H1 (cell line): ENCODE measurements around the gene UTP3. TPM values are rescaled to one million over a fixed set of nuclear protein-coding genes. Genes with fewer than 3 reads are reported as not detected.

ENCODE experiments used
- CTCF ChIA-PET: fragments of 300-600 bp; sonication (Branson Sonifier 250); formaldehyde crosslinking; loops from one replicate; lab custom pipeline; 2021; ENCODE audit not compliant: partially characterized antibody; lab: Charles Lee
- POLR2A ChIA-PET: fragments of 300-600 bp; sonication (Branson Sonifier 250); formaldehyde crosslinking; loops from one replicate; lab custom pipeline; 2021; ENCODE audit warnings: inconsistent platforms; ENCODE audit not compliant: partially characterized antibody; lab: Charles Lee
- DNase-seq, 2 experiments: peaks; one replicate each; pipeline versions ENCODE4 v3.0.0 to v3.0.0-alpha.2; 2010 to 2022; ENCODE audit warnings: low spot score in 2 of 2, low read depth in 1 of 2, mixed read lengths in 1 of 2
- FAIRE-seq: peaks from 2 replicates; lab custom pipeline; 2011; peaks lifted over from hg19 to GRCh38; lab: Jason Lieb, UNC
- H2AFZ ChIP-seq: 2 replicates; pipeline ENCODE4 v1.8.1; 2012; ENCODE audit warnings: low read length, inconsistent platforms
- H2AK5ac ChIP-seq: 2 replicates; pipeline ENCODE4 v1.6.1; 2013; ENCODE audit warnings: low read depth, low read length
- H2BK120ac ChIP-seq: replicated peaks from 2 replicates; pipeline ENCODE3; 2013; ENCODE audit warnings: low read depth, low read length, inconsistent platforms
- H2BK12ac ChIP-seq: 2 replicates; pipeline ENCODE4 v1.6.1; 2013; ENCODE audit warnings: low read depth, low read length
- H2BK15ac ChIP-seq: 2 replicates; pipeline ENCODE4 v1.6.1; 2013; ENCODE audit warnings: low read length
- H2BK20ac ChIP-seq: 2 replicates; pipeline ENCODE4 v1.6.1; 2013; ENCODE audit warnings: low read length
- H2BK5ac ChIP-seq: 2 replicates; pipeline ENCODE4 v1.6.1; 2013; ENCODE audit warnings: low read depth, low read length
- H3K14ac ChIP-seq: 2 replicates; pipeline ENCODE4 v1.6.1; 2013; ENCODE audit warnings: inconsistent platforms; ENCODE audit not compliant: insufficient read length
- H3K18ac ChIP-seq: 2 replicates; pipeline ENCODE4 v1.6.1; 2013; ENCODE audit warnings: low read length; ENCODE audit errors: extremely low read depth
- H3K23ac ChIP-seq: 2 replicates; pipeline ENCODE4 v1.6.1; 2013; ENCODE audit warnings: inconsistent platforms; ENCODE audit not compliant: insufficient read length
- H3K23me2 ChIP-seq: 2 replicates; pipeline ENCODE4 v1.6.1; 2013; ENCODE audit warnings: low read depth, low read length
- H3K27ac ChIP-seq: 2 replicates; pipeline ENCODE4 v1.6.1; 2011; ENCODE audit warnings: low read depth, low read length, inconsistent platforms
- H3K27me3 ChIP-seq, 4 experiments: replicated peaks in 1 of 4; 1 replicate in 1 of 4; 2 replicates in 3 of 4; pipeline versions ENCODE4 v1.6.1 to v1.8.1; 2011 to 2013; ENCODE audit warnings: low read length in 3 of 4, mild to moderate bottlenecking in 3 of 4, inconsistent platforms in 2 of 4, mixed read lengths in 2 of 4, moderate library complexity in 1 of 4; ENCODE audit not compliant: control insufficient read depth in 3 of 4, insufficient read depth in 3 of 4; ENCODE audit errors: extremely low read depth in 1 of 4
- H3K36me3 ChIP-seq, 4 experiments: 2 replicates each; pipeline versions ENCODE4 v1.6.1 to v1.8.1; 2011 to 2013; ENCODE audit warnings: mild to moderate bottlenecking in 4 of 4, low read length in 3 of 4, moderate library complexity in 2 of 4, control low read depth in 1 of 4, inconsistent platforms in 1 of 4; ENCODE audit not compliant: insufficient read depth in 4 of 4, control insufficient read depth in 2 of 4
- H3K4ac ChIP-seq: replicated peaks from 2 replicates; pipeline ENCODE3; 2013; ENCODE audit warnings: low read length, low read depth, mixed read lengths, inconsistent platforms; ENCODE audit not compliant: insufficient read length
- H3K4me1 ChIP-seq, 4 experiments: replicated peaks in 1 of 4; 1 replicate in 1 of 4; 2 replicates in 3 of 4; pipeline versions ENCODE4 v1.6.1 to v1.8.1; 2011 to 2013; ENCODE audit warnings: low read length in 3 of 4, inconsistent platforms in 2 of 4, mixed read lengths in 1 of 4; ENCODE audit not compliant: insufficient read depth in 4 of 4, control insufficient read depth in 3 of 4
- H3K4me2 ChIP-seq, 2 experiments: 2 replicates each; pipeline versions ENCODE4 v1.6.1 to v1.8.1; 2011 to 2013; ENCODE audit warnings: low read depth in 2 of 2, low read length in 2 of 2, control low read depth in 1 of 2, inconsistent platforms in 1 of 2, mild to moderate bottlenecking in 1 of 2; ENCODE audit not compliant: insufficient read depth in 1 of 2
- H3K4me3 ChIP-seq, 4 experiments: fragments of 200-600, 300-600 bp in 1 of 4; sonication (generic), shearing (Covaris generic), sonication (Bioruptor Twin) in 1 of 4; 2 replicates each; pipeline versions ENCODE4 v1.5.1 to v1.8.1; 2011 to 2016; ENCODE audit warnings: low read length in 4 of 4, low read depth in 3 of 4, control low read depth in 2 of 4, inconsistent platforms in 2 of 4, mild to moderate bottlenecking in 2 of 4, mixed read lengths in 1 of 4, moderate library complexity in 1 of 4; ENCODE audit not compliant: insufficient read depth in 2 of 4; ENCODE audit errors: extremely low read depth in 1 of 4
- H3K56ac ChIP-seq: replicated peaks from 2 replicates; pipeline ENCODE3; 2013; ENCODE audit warnings: low read depth, mild to moderate bottlenecking, mixed read lengths, low read length, inconsistent platforms; ENCODE audit not compliant: insufficient read length
- H3K79me1 ChIP-seq: 2 replicates; pipeline ENCODE4 v1.6.1; 2013; ENCODE audit warnings: low read depth, low read length, control low read depth
- H3K79me2 ChIP-seq, 2 experiments: 2 replicates each; pipeline versions ENCODE4 v1.6.1 to v1.8.1; 2012 to 2013; ENCODE audit warnings: low read length in 2 of 2, mild to moderate bottlenecking in 2 of 2, inconsistent platforms in 1 of 2; ENCODE audit not compliant: insufficient read depth in 2 of 2, control insufficient read depth in 1 of 2
- H3K9ac ChIP-seq, 4 experiments: replicated peaks in 1 of 4; 1 replicate in 1 of 4; 2 replicates in 3 of 4; pipeline versions ENCODE4 v1.6.1 to v1.8.1; 2011 to 2013; ENCODE audit warnings: low read depth in 3 of 4, low read length in 3 of 4, control low read depth in 2 of 4, mild to moderate bottlenecking in 2 of 4, moderate library complexity in 2 of 4, inconsistent platforms in 1 of 4; ENCODE audit errors: extremely low read depth in 1 of 4
- H3K9me3 ChIP-seq, 2 experiments: 2 replicates each; pipeline versions ENCODE4 v1.6.1 to v1.8.1; 2012 to 2013; ENCODE audit warnings: mild to moderate bottlenecking in 2 of 2, moderate library complexity in 2 of 2, control low read depth in 1 of 2, inconsistent platforms in 1 of 2, low read depth in 1 of 2, low read length in 1 of 2, mixed read lengths in 1 of 2; ENCODE audit not compliant: insufficient read depth in 2 of 2
- H4K20me1 ChIP-seq, 2 experiments: replicated peaks in 1 of 2; 2 replicates each; pipeline versions ENCODE3 to v1.8.1; 2011 to 2013; ENCODE audit warnings: inconsistent platforms in 2 of 2, low read length in 2 of 2, mild to moderate bottlenecking in 1 of 2; ENCODE audit not compliant: insufficient read depth in 2 of 2, control insufficient read depth in 1 of 2
- H4K5ac ChIP-seq: 2 replicates; pipeline ENCODE4 v1.6.1; 2013; ENCODE audit warnings: low read length, low read depth, mixed read lengths, inconsistent platforms; ENCODE audit not compliant: insufficient read length
- H4K8ac ChIP-seq: 2 replicates; pipeline ENCODE4 v1.8.0; 2013; ENCODE audit warnings: mild to moderate bottlenecking, moderate library complexity, low read length, inconsistent platforms; ENCODE audit not compliant: insufficient read depth; ENCODE audit errors: extremely low read depth
- H4K91ac ChIP-seq: replicated peaks from 2 replicates; pipeline ENCODE3; 2013; ENCODE audit warnings: low read length, mixed read lengths, inconsistent platforms; ENCODE audit not compliant: insufficient read length
- ASH2L ChIP-seq: fragments of 200-600, 300-600 bp; sonication (generic); IDR thresholded peaks from one replicate; pipeline ENCODE4 v1.7.1; 2017; ENCODE audit warnings: low read length
- EP300 ChIP-seq, 2 experiments: IDR thresholded peaks; 1 replicate in 1 of 2; 2 replicates in 1 of 2; pipeline ENCODE4 v1.6.1; 2011 to 2012; ENCODE audit warnings: low read depth in 2 of 2, low read length in 2 of 2, mild to moderate bottlenecking in 2 of 2, borderline replicate concordance in 1 of 2, inconsistent platforms in 1 of 2, moderate library complexity in 1 of 2
- FOSL1 ChIP-seq: IDR thresholded peaks from 2 replicates; pipeline ENCODE4 v1.6.1; 2011; ENCODE audit warnings: mild to moderate bottlenecking, low read depth, low read length, moderate library complexity; ENCODE audit not compliant: insufficient read depth
- GABPA ChIP-seq: IDR thresholded peaks from 2 replicates; pipeline ENCODE4 v1.6.1; 2011; ENCODE audit warnings: mild to moderate bottlenecking, low read length, moderate library complexity, borderline replicate concordance; ENCODE audit not compliant: insufficient read depth
- GTF2F1 ChIP-seq: IDR thresholded peaks from 2 replicates; pipeline ENCODE4 v1.6.1; 2012; ENCODE audit warnings: low read depth, low read length, improper control_type of control experiment, borderline replicate concordance
- MAFK ChIP-seq: IDR thresholded peaks from 2 replicates; pipeline ENCODE4 v1.6.1; 2012; ENCODE audit warnings: low read depth, mild to moderate bottlenecking, improper control_type of control experiment, low read length
- RNF2 ChIP-seq: fragments of 200-900, 300-1000 bp; sonication (generic); IDR thresholded peaks from 2 replicates; pipeline ENCODE4 v1.7.1; 2016; ENCODE audit warnings: borderline replicate concordance, low read depth, mild to moderate bottlenecking, antibody characterized with exemption, low read length; ENCODE audit not compliant: poor library complexity, severe bottlenecking; ENCODE audit errors: missing control alignments
- SIX5 ChIP-seq: IDR thresholded peaks from 2 replicates; pipeline ENCODE4 v1.6.1; 2011; ENCODE audit warnings: mild to moderate bottlenecking, low read depth, low read length
- SP2 ChIP-seq: IDR thresholded peaks from 2 replicates; pipeline ENCODE4 v1.6.1; 2012; ENCODE audit warnings: mild to moderate bottlenecking, low read length, inconsistent platforms
- SRF ChIP-seq: IDR thresholded peaks from 2 replicates; pipeline ENCODE4 v1.6.1; 2011; ENCODE audit warnings: mild to moderate bottlenecking, low read depth, low read length, moderate library complexity
- TAF1 ChIP-seq: IDR thresholded peaks from 2 replicates; pipeline ENCODE4 v1.6.1; 2011; ENCODE audit warnings: mild to moderate bottlenecking, low read depth, low read length
- YY1 ChIP-seq: IDR thresholded peaks from 2 replicates; pipeline ENCODE4 v1.6.1; 2011; ENCODE audit warnings: low read depth, mild to moderate bottlenecking, low read length
- WGBS, 2 experiments: shearing (Covaris generic) in 1 of 2; methylation state at CpG; one replicate each; pipeline versions ENCODE4 v1.1.6 to v1.1.7; 2013 to 2015; ENCODE audit warnings: low lambda C conversion rate in 2 of 2, mixed read lengths in 2 of 2, inconsistent platforms in 1 of 2, low coverage in 1 of 2, missing lambda C conversion rate in 1 of 2; ENCODE audit not compliant: insufficient replicate concordance in 2 of 2, insufficient coverage in 1 of 2, insufficient read length in 1 of 2; ENCODE audit errors: extremely low coverage in 1 of 2, missing lambda C conversion rate in 1 of 2; 5-methylcytosine and 5-hydroxymethylcytosine counted together
- polyA plus RNA-seq, 7 experiments: library from polyadenylated mRNA; depleted of rRNA in 3 of 7; stranded (reverse) in 5 of 7; unstranded in 2 of 7; fragments of >200 nt in 5 of 7; fragments of 200-250 nt in 2 of 7; gene quantifications; 1 replicate in 5 of 7; 2 replicates in 1 of 7; 4 replicates in 1 of 7; pipeline versions ENCODE4 v1.2.1 to v1.2.3, GENCODE V29; 2011 to 2013; ENCODE audit warnings: missing spikeins in 2 of 7, mixed read lengths in 2 of 7
- total RNA-seq: library from RNA; stranded (reverse); fragmentation: NEBNext Ultra II Directional; extraction: Animal tissue kit (Norgen Biotek cat#: 25700); gene quantifications from 2 replicates; pipeline ENCODE4 v1.2.1, GENCODE V29; 2021
- TF ChIP-seq, protein P1 (sequence below): IDR thresholded peaks from 2 replicates; pipeline ENCODE4 v1.6.1; 2012; ENCODE audit warnings: inconsistent platforms
- TF ChIP-seq, protein P2 (sequence below): IDR thresholded peaks from 2 replicates; pipeline ENCODE4 v1.6.1; 2012; ENCODE audit warnings: inconsistent platforms

The UTP3 gene
- total and polyA plus RNA-seq, 2 of the 8 experiments (the other 6 are each of a cell fraction or from before 2014, with no cell fraction given) = 11.2 to 51.3 TPM

DNA sequence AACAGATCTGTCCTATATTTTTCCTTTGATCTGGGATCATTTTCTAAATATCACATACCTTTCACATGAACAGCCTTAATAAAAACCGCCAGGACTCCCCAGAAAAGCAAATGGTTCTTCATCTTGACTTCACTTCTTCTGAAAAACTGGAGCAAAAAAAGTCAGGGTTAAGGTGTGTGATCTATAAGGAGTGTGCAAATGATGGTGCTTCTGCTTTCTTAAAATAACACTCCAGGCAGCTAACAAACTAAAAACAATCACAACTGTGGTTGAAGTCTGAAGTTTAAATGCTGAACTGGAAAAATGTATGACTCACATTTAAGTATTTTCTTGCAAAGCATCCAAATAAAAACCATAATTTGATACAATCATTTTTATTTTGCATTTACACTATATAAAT is 22.0 kb upstream of the UTP3 start, which contains the start of gene JCHAIN:
TSS of gene JCHAIN (minus strand) at position 140 of the 400 bp plus-strand sequence. CDS start at position 122, 18 bp downstream.
- 65% methylated on average over 1 of the region's 1 CpG; no CpG with 5 or more reads in 1 of the 2 experiments for WGBS, 2 experiments
- Histone ChIP-seq H4K20me1 (no peaks in the 10 kb centered on the region), H2BK15ac (no peak within 1 kb of the TSS), H3K4me2 (no peak within 1 kb of the TSS), H4K5ac (no peak within 1 kb of the TSS), H3K23ac (no peak within 1 kb of the TSS), H3K79me2 (no peaks in the 10 kb centered on the region), H3K18ac (no peak within 1 kb of the TSS), H3K27me3 (no peaks in the 10 kb centered on the region), H2AFZ (no peak within 1 kb of the TSS), H2BK120ac (no peak within 1 kb of the TSS), H2BK20ac (no peak within 1 kb of the TSS), H3K4me3 (no peak within 1 kb of the TSS), H3K23me2 (no peaks in the 10 kb centered on the region; the same call in 1 of the 2 replicates), H3K4me1 (no peaks in the 10 kb centered on the region), H3K9me3 (no peaks in the 10 kb centered on the region), H3K36me3 (no peaks in the 10 kb centered on the region), H2BK12ac (no peak within 1 kb of the TSS), H3K9ac (no peak within 1 kb of the TSS), H3K56ac (no peak within 1 kb of the TSS), H3K14ac (no peak within 1 kb of the TSS), H2AK5ac (no peak within 1 kb of the TSS), H4K91ac (no peak within 1 kb of the TSS), H3K4ac (no peak within 1 kb of the TSS), H3K27ac (no peak within 1 kb of the TSS), H3K79me1 (no peaks in the 10 kb centered on the region), H2BK5ac (no peak within 1 kb of the TSS), H4K8ac (no peak within 1 kb of the TSS)
- ChIA-PET CTCF (interaction anchor here (0.9 kb wide), 1 partner anchor 154 kb away, joined by 3 read pairs; no protein-coding TSS in a partner anchor), POLR2A (no interaction called here)
- no peak for DNase-seq
- FAIRE-seq = no peak
- no peak for TF ChIP-seq MAFK
- TF ChIP-seq, protein P1, sequence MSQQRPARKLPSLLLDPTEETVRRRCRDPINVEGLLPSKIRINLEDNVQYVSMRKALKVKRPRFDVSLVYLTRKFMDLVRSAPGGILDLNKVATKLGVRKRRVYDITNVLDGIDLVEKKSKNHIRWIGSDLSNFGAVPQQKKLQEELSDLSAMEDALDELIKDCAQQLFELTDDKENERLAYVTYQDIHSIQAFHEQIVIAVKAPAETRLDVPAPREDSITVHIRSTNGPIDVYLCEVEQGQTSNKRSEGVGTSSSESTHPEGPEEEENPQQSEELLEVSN = no peak
- no peak for TF ChIP-seq FOSL1
- no peak for TF ChIP-seq SIX5
- TF ChIP-seq, protein P2, sequence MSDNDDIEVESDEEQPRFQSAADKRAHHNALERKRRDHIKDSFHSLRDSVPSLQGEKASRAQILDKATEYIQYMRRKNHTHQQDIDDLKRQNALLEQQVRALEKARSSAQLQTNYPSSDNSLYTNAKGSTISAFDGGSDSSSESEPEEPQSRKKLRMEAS = no peak
- no peak for TF ChIP-seq YY1
- TF ChIP-seq EP300 (IDR thresholded peaks at IDR 0.05; ENCODE audit: borderline replicate concordance in 1 of 2, low read depth in 2 of 2, low read length in 2 of 2) = no peak
- TF ChIP-seq SP2 = no peak
- TF ChIP-seq RNF2 = no peak
- TF ChIP-seq SRF = no peak
- TF ChIP-seq TAF1 = no peak
- TF ChIP-seq GTF2F1 = no peak
- no peak for TF ChIP-seq ASH2L
- no peak for TF ChIP-seq GABPA
